H1 (cell line): ENCODE results near the gene SLC16A6. TPM values are rescaled to one million over a fixed set of nuclear protein-coding genes. Genes with fewer than 3 reads are reported as not detected.
"Not testable (repeated sequence)": the region's sequence is repeated elsewhere in the genome, so short reads cannot be mapped to it uniquely, and the experiment has no call there.

Experiments used
- CTCF ChIA-PET: fragments of 300-600 bp; sonication (Branson Sonifier 250); formaldehyde crosslinking; loops from one replicate; lab custom pipeline; 2021; ENCODE audit not compliant: partially characterized antibody; lab: Charles Lee
- POLR2A ChIA-PET: fragments of 300-600 bp; sonication (Branson Sonifier 250); formaldehyde crosslinking; loops from one replicate; lab custom pipeline; 2021; ENCODE audit warnings: inconsistent platforms; ENCODE audit not compliant: partially characterized antibody; lab: Charles Lee
- DNase-seq, 2 experiments: peaks; one replicate each; pipeline versions ENCODE4 v3.0.0 to v3.0.0-alpha.2; 2010 to 2022; ENCODE audit warnings: low spot score in 2 of 2, low read depth in 1 of 2, mixed read lengths in 1 of 2
- FAIRE-seq: peaks from 2 replicates; lab custom pipeline; 2011; peaks lifted over from hg19 to GRCh38; lab: Jason Lieb, UNC
- H2AFZ ChIP-seq: 2 replicates; pipeline ENCODE4 v1.8.1; 2012; ENCODE audit warnings: low read length, inconsistent platforms
- H2AK5ac ChIP-seq: 2 replicates; pipeline ENCODE4 v1.6.1; 2013; ENCODE audit warnings: low read depth, low read length
- H2BK120ac ChIP-seq: replicated peaks from 2 replicates; pipeline ENCODE3; 2013; ENCODE audit warnings: low read depth, low read length, inconsistent platforms
- H2BK12ac ChIP-seq: 2 replicates; pipeline ENCODE4 v1.6.1; 2013; ENCODE audit warnings: low read depth, low read length
- H2BK15ac ChIP-seq: 2 replicates; pipeline ENCODE4 v1.6.1; 2013; ENCODE audit warnings: low read length
- H2BK20ac ChIP-seq: 2 replicates; pipeline ENCODE4 v1.6.1; 2013; ENCODE audit warnings: low read length
- H2BK5ac ChIP-seq: 2 replicates; pipeline ENCODE4 v1.6.1; 2013; ENCODE audit warnings: low read depth, low read length
- H3K14ac ChIP-seq: 2 replicates; pipeline ENCODE4 v1.6.1; 2013; ENCODE audit warnings: inconsistent platforms; ENCODE audit not compliant: insufficient read length
- H3K18ac ChIP-seq: 2 replicates; pipeline ENCODE4 v1.6.1; 2013; ENCODE audit warnings: low read length; ENCODE audit errors: extremely low read depth
- H3K23ac ChIP-seq: 2 replicates; pipeline ENCODE4 v1.6.1; 2013; ENCODE audit warnings: inconsistent platforms; ENCODE audit not compliant: insufficient read length
- H3K23me2 ChIP-seq: 2 replicates; pipeline ENCODE4 v1.6.1; 2013; ENCODE audit warnings: low read depth, low read length
- H3K27ac ChIP-seq: 2 replicates; pipeline ENCODE4 v1.6.1; 2011; ENCODE audit warnings: low read depth, low read length, inconsistent platforms
- H3K27me3 ChIP-seq, 4 experiments: replicated peaks in 1 of 4; 1 replicate in 1 of 4; 2 replicates in 3 of 4; pipeline versions ENCODE4 v1.6.1 to v1.8.1; 2011 to 2013; ENCODE audit warnings: low read length in 3 of 4, mild to moderate bottlenecking in 3 of 4, inconsistent platforms in 2 of 4, mixed read lengths in 2 of 4, moderate library complexity in 1 of 4; ENCODE audit not compliant: control insufficient read depth in 3 of 4, insufficient read depth in 3 of 4; ENCODE audit errors: extremely low read depth in 1 of 4
- H3K36me3 ChIP-seq, 4 experiments: 2 replicates each; pipeline versions ENCODE4 v1.6.1 to v1.8.1; 2011 to 2013; ENCODE audit warnings: mild to moderate bottlenecking in 4 of 4, low read length in 3 of 4, moderate library complexity in 2 of 4, control low read depth in 1 of 4, inconsistent platforms in 1 of 4; ENCODE audit not compliant: insufficient read depth in 4 of 4, control insufficient read depth in 2 of 4
- H3K4ac ChIP-seq: replicated peaks from 2 replicates; pipeline ENCODE3; 2013; ENCODE audit warnings: low read length, low read depth, mixed read lengths, inconsistent platforms; ENCODE audit not compliant: insufficient read length
- H3K4me1 ChIP-seq, 4 experiments: replicated peaks in 1 of 4; 1 replicate in 1 of 4; 2 replicates in 3 of 4; pipeline versions ENCODE4 v1.6.1 to v1.8.1; 2011 to 2013; ENCODE audit warnings: low read length in 3 of 4, inconsistent platforms in 2 of 4, mixed read lengths in 1 of 4; ENCODE audit not compliant: insufficient read depth in 4 of 4, control insufficient read depth in 3 of 4
- H3K4me2 ChIP-seq, 2 experiments: 2 replicates each; pipeline versions ENCODE4 v1.6.1 to v1.8.1; 2011 to 2013; ENCODE audit warnings: low read depth in 2 of 2, low read length in 2 of 2, control low read depth in 1 of 2, inconsistent platforms in 1 of 2, mild to moderate bottlenecking in 1 of 2; ENCODE audit not compliant: insufficient read depth in 1 of 2
- H3K4me3 ChIP-seq, 4 experiments: fragments of 200-600, 300-600 bp in 1 of 4; sonication (generic), shearing (Covaris generic), sonication (Bioruptor Twin) in 1 of 4; 2 replicates each; pipeline versions ENCODE4 v1.5.1 to v1.8.1; 2011 to 2016; ENCODE audit warnings: low read length in 4 of 4, low read depth in 3 of 4, control low read depth in 2 of 4, inconsistent platforms in 2 of 4, mild to moderate bottlenecking in 2 of 4, mixed read lengths in 1 of 4, moderate library complexity in 1 of 4; ENCODE audit not compliant: insufficient read depth in 2 of 4; ENCODE audit errors: extremely low read depth in 1 of 4
- H3K56ac ChIP-seq: replicated peaks from 2 replicates; pipeline ENCODE3; 2013; ENCODE audit warnings: low read depth, mild to moderate bottlenecking, mixed read lengths, low read length, inconsistent platforms; ENCODE audit not compliant: insufficient read length
- H3K79me1 ChIP-seq: 2 replicates; pipeline ENCODE4 v1.6.1; 2013; ENCODE audit warnings: low read depth, low read length, control low read depth
- H3K79me2 ChIP-seq, 2 experiments: 2 replicates each; pipeline versions ENCODE4 v1.6.1 to v1.8.1; 2012 to 2013; ENCODE audit warnings: low read length in 2 of 2, mild to moderate bottlenecking in 2 of 2, inconsistent platforms in 1 of 2; ENCODE audit not compliant: insufficient read depth in 2 of 2, control insufficient read depth in 1 of 2
- H3K9ac ChIP-seq, 4 experiments: replicated peaks in 1 of 4; 1 replicate in 1 of 4; 2 replicates in 3 of 4; pipeline versions ENCODE4 v1.6.1 to v1.8.1; 2011 to 2013; ENCODE audit warnings: low read depth in 3 of 4, low read length in 3 of 4, control low read depth in 2 of 4, mild to moderate bottlenecking in 2 of 4, moderate library complexity in 2 of 4, inconsistent platforms in 1 of 4; ENCODE audit errors: extremely low read depth in 1 of 4
- H3K9me3 ChIP-seq, 2 experiments: 2 replicates each; pipeline versions ENCODE4 v1.6.1 to v1.8.1; 2012 to 2013; ENCODE audit warnings: mild to moderate bottlenecking in 2 of 2, moderate library complexity in 2 of 2, control low read depth in 1 of 2, inconsistent platforms in 1 of 2, low read depth in 1 of 2, low read length in 1 of 2, mixed read lengths in 1 of 2; ENCODE audit not compliant: insufficient read depth in 2 of 2
- H4K20me1 ChIP-seq, 2 experiments: replicated peaks in 1 of 2; 2 replicates each; pipeline versions ENCODE3 to v1.8.1; 2011 to 2013; ENCODE audit warnings: inconsistent platforms in 2 of 2, low read length in 2 of 2, mild to moderate bottlenecking in 1 of 2; ENCODE audit not compliant: insufficient read depth in 2 of 2, control insufficient read depth in 1 of 2
- H4K5ac ChIP-seq: 2 replicates; pipeline ENCODE4 v1.6.1; 2013; ENCODE audit warnings: low read length, low read depth, mixed read lengths, inconsistent platforms; ENCODE audit not compliant: insufficient read length
- H4K8ac ChIP-seq: 2 replicates; pipeline ENCODE4 v1.8.0; 2013; ENCODE audit warnings: mild to moderate bottlenecking, moderate library complexity, low read length, inconsistent platforms; ENCODE audit not compliant: insufficient read depth; ENCODE audit errors: extremely low read depth
- H4K91ac ChIP-seq: replicated peaks from 2 replicates; pipeline ENCODE3; 2013; ENCODE audit warnings: low read length, mixed read lengths, inconsistent platforms; ENCODE audit not compliant: insufficient read length
- WGBS, 2 experiments: shearing (Covaris generic) in 1 of 2; methylation state at CpG; one replicate each; pipeline versions ENCODE4 v1.1.6 to v1.1.7; 2013 to 2015; ENCODE audit warnings: low lambda C conversion rate in 2 of 2, mixed read lengths in 2 of 2, inconsistent platforms in 1 of 2, low coverage in 1 of 2, missing lambda C conversion rate in 1 of 2; ENCODE audit not compliant: insufficient replicate concordance in 2 of 2, insufficient coverage in 1 of 2, insufficient read length in 1 of 2; ENCODE audit errors: extremely low coverage in 1 of 2, missing lambda C conversion rate in 1 of 2; 5-methylcytosine and 5-hydroxymethylcytosine counted together
- polyA plus RNA-seq, 7 experiments: library from polyadenylated mRNA; depleted of rRNA in 3 of 7; stranded (reverse) in 5 of 7; unstranded in 2 of 7; fragments of >200 nt in 5 of 7; fragments of 200-250 nt in 2 of 7; gene quantifications; 1 replicate in 5 of 7; 2 replicates in 1 of 7; 4 replicates in 1 of 7; pipeline versions ENCODE4 v1.2.1 to v1.2.3, GENCODE V29; 2011 to 2013; ENCODE audit warnings: missing spikeins in 2 of 7, mixed read lengths in 2 of 7
- total RNA-seq: library from RNA; stranded (reverse); fragmentation: NEBNext Ultra II Directional; extraction: Animal tissue kit (Norgen Biotek cat#: 25700); gene quantifications from 2 replicates; pipeline ENCODE4 v1.2.1, GENCODE V29; 2021

Gene SLC16A6
- total and polyA plus RNA-seq, 2 of the 8 experiments (the other 6 are each of a cell fraction or from before 2014, with no cell fraction given): 0.17 to 0.22 TPM

DNA sequence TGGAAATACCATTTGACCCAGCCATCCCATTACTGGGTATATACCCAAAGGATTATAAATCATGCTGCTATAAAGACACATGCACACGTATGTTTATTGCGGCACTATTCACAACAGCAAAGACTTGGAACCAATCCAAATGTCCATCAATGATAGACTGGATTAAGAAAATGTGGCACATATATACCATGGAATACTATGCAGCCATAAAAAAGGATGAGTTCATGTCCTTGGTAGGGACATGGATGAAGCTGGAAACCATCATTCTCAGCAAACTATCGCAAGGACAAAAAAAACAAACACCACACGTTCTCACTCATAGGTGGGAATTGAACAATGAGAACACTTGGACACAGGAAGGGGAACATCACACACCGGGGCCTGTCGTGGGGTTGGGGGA lies 9.0 kb downstream of the SLC16A6 start:
- 38% methylated on average over 2 of the region's 6 CpGs; no CpG with 5 or more reads in 1 of the 2 experiments for WGBS, 2 experiments
- H3K4me3 ChIP-seq, H3K23ac ChIP-seq, H2BK120ac ChIP-seq, H2BK5ac ChIP-seq, H3K27ac ChIP-seq, H4K8ac ChIP-seq, H3K4ac ChIP-seq, DNase-seq, H3K18ac ChIP-seq, H3K56ac ChIP-seq, H2BK20ac ChIP-seq, H3K9me3 ChIP-seq, H2BK12ac ChIP-seq, H4K91ac ChIP-seq, H4K20me1 ChIP-seq, H2AFZ ChIP-seq, H3K9ac ChIP-seq, H3K4me2 ChIP-seq, H3K79me1 ChIP-seq, H3K79me2 ChIP-seq, H3K27me3 ChIP-seq, H2AK5ac ChIP-seq, H3K14ac ChIP-seq, H3K23me2 ChIP-seq, H3K4me1 ChIP-seq, H4K5ac ChIP-seq, H3K36me3 ChIP-seq, H2BK15ac ChIP-seq, FAIRE-seq: not testable (repeated sequence)
- CTCF ChIA-PET: interaction anchor here (1.1 kb wide), 1 partner anchor 117 kb away, joined by 4 read pairs; no protein-coding TSS in a partner anchor
- POLR2A ChIA-PET: interaction anchor here (2.5 kb wide), 1 partner anchor 8 kb away, joined by 18 read pairs; the partner anchor contains the start of genes ARSG and SLC16A6
